ENCODE measurements around the gene SNX5.

DNA sequence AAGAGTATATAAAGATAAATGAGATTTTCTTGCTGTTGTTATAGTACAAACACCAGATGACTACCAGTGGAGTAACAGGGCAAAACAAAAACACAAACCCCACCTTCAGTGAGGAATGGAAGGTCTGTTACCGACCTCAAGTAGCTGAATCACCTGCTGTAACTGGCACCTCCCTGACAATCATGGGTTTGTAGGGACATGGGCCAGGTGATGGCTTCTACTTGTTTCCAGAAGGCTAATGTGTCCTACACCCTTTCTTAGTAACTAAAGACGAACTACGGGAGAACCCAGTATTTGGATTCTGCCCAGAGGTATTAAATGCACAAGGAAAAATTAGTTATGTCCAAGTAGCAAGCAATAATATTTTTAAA is 26.8 kb downstream of the SNX5 start:
- TF ChIP-seq, protein P1, sequence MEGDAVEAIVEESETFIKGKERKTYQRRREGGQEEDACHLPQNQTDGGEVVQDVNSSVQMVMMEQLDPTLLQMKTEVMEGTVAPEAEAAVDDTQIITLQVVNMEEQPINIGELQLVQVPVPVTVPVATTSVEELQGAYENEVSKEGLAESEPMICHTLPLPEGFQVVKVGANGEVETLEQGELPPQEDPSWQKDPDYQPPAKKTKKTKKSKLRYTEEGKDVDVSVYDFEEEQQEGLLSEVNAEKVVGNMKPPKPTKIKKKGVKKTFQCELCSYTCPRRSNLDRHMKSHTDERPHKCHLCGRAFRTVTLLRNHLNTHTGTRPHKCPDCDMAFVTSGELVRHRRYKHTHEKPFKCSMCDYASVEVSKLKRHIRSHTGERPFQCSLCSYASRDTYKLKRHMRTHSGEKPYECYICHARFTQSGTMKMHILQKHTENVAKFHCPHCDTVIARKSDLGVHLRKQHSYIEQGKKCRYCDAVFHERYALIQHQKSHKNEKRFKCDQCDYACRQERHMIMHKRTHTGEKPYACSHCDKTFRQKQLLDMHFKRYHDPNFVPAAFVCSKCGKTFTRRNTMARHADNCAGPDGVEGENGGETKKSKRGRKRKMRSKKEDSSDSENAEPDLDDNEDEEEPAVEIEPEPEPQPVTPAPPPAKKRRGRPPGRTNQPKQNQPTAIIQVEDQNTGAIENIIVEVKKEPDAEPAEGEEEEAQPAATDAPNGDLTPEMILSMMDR (IDR thresholded peaks at IDR 0.05): no peak
- TF ChIP-seq POLR2AphosphoS5 (IDR thresholded peaks at IDR 0.05) (no peak), POLR2A (IDR thresholded peaks at IDR 0.05) (no peak)

Data from prostate gland (tissue), 2 donors.